ENCODE results near the gene E2F8.

The E2F8 gene

GRCh38 chr11:19228968-19229367 is 11.8 kb downstream of the E2F8 start:
- Histone ChIP-seq H3K27ac (ENCODE audit: low read depth, low read length) (no peak overlapping the region), H3K14ac (ENCODE audit: low read length) (no peak overlapping the region), H4K91ac (ENCODE audit: low read depth, low read length) (no peak overlapping the region), H3K4me3 (ENCODE audit: low read depth, low read length) (no peak overlapping the region), H2BK12ac (ENCODE audit: low read length) (no peak overlapping the region), H2BK120ac (ENCODE audit: insufficient read depth, low read length, poor library complexity) (no peak overlapping the region), H3K4me2 (ENCODE audit: low read length) (no peak overlapping the region), H2BK5ac (ENCODE audit: low read depth, low read length, poor library complexity) (no peak overlapping the region), H2AFZ (ENCODE audit: insufficient read depth, low read length, poor library complexity) (no peak overlapping the region), H4K12ac (ENCODE audit: low read depth, low read length) (no peak overlapping the region), H3K79me1 (ENCODE audit: low read length) (no peaks in the 10 kb centered on the region), H3K9ac (ENCODE audit: low read length) (no peak overlapping the region), H3K27me3 (ENCODE audit: insufficient read depth, low read length) (no peaks in the 10 kb centered on the region), H3K23ac (ENCODE audit: low read length) (no peak overlapping the region), H3K4ac (ENCODE audit: low read depth, low read length) (no peak overlapping the region), H3K79me2 (ENCODE audit: control insufficient read depth, insufficient read depth, low read length, poor library complexity) (no peaks in the 10 kb centered on the region), H2AK5ac (ENCODE audit: low read length) (no peak overlapping the region), H3K9me3 (ENCODE audit: insufficient read depth, low read depth, low read length) (no peaks in the 10 kb centered on the region), H4K8ac (ENCODE audit: low read depth, low read length) (no peak overlapping the region), H3K18ac (ENCODE audit: low read length) (no peak overlapping the region), H3K36me3 (ENCODE audit: control insufficient read depth in 1 of 2, insufficient read depth in 2 of 2, low read length in 2 of 2) (peaks cover 14 to 23% of the 10 kb centered on the region in 2 experiments), H3K4me1 (ENCODE audit: control insufficient read depth in 1 of 2, insufficient read depth in 2 of 2, low read length in 2 of 2) (no peaks in the 10 kb centered on the region)
- peak; percentile 64 to 85 for DNase-seq
- no CpG with 5 or more reads among the region's 3 CpGs for WGBS (ENCODE audit: extremely low coverage, insufficient coverage, insufficient read length)

- Histone ChIP-seq H3K4me3 (ENCODE audit: low read depth, low read length) (no peak overlapping the region), H3K79me2 (ENCODE audit: control insufficient read depth, insufficient read depth, low read length, poor library complexity) (no peaks in the 10 kb centered on the region), H2BK12ac (ENCODE audit: low read length) (no peak overlapping the region), H3K27ac (ENCODE audit: low read depth, low read length) (no peak overlapping the region), H3K14ac (ENCODE audit: low read length) (no peak overlapping the region), H3K4me2 (ENCODE audit: low read length) (no peak overlapping the region), H3K36me3 (ENCODE audit: control insufficient read depth in 1 of 2, insufficient read depth in 2 of 2, low read length in 2 of 2) (peaks cover 14 to 26% of the 10 kb centered on the region in 2 experiments), H4K12ac (ENCODE audit: low read depth, low read length) (no peak overlapping the region), H2BK120ac (ENCODE audit: insufficient read depth, low read length, poor library complexity) (no peak overlapping the region), H3K27me3 (ENCODE audit: insufficient read depth, low read length) (no peaks in the 10 kb centered on the region), H3K4ac (ENCODE audit: low read depth, low read length) (no peak overlapping the region), H3K4me1 (ENCODE audit: control insufficient read depth in 1 of 2, insufficient read depth in 2 of 2, low read length in 2 of 2) (peaks cover 0 to under 1% of the 10 kb centered on the region in 2 experiments), H3K79me1 (ENCODE audit: low read length) (no peaks in the 10 kb centered on the region), H3K9me3 (ENCODE audit: insufficient read depth, low read depth, low read length) (peaks cover 3% of the 10 kb centered on the region), H3K23ac (ENCODE audit: low read length) (no peak overlapping the region), H2AK5ac (ENCODE audit: low read length) (no peak overlapping the region), H3K9ac (ENCODE audit: low read length) (no peak overlapping the region), H3K18ac (ENCODE audit: low read length) (no peak overlapping the region), H2AFZ (ENCODE audit: insufficient read depth, low read length, poor library complexity) (no peak overlapping the region), H4K8ac (ENCODE audit: low read depth, low read length) (no peak overlapping the region), H2BK5ac (ENCODE audit: low read depth, low read length, poor library complexity) (no peak overlapping the region), H4K91ac (ENCODE audit: low read depth, low read length) (no peak overlapping the region)
- peak; percentile 47 to 77 for DNase-seq
- no CpG with 5 or more reads among the region's 6 CpGs for WGBS (ENCODE audit: extremely low coverage, insufficient coverage, insufficient read length)
Measured at GRCh38 chr11:19226378-19227195, 14.2 kb downstream of the E2F8 start.

GRCh38 chr11:19225581-19225980 is 15.2 kb downstream of the E2F8 start:
- Histone ChIP-seq H2AFZ (ENCODE audit: insufficient read depth, low read length, poor library complexity) (no peak overlapping the region), H3K9me3 (ENCODE audit: insufficient read depth, low read depth, low read length) (peaks cover 3% of the 10 kb centered on the region), H3K36me3 (ENCODE audit: control insufficient read depth in 1 of 2, insufficient read depth in 2 of 2, low read length in 2 of 2) (peaks cover 14 to 25% of the 10 kb centered on the region in 2 experiments), H2BK5ac (ENCODE audit: low read depth, low read length, poor library complexity) (no peak overlapping the region), H3K4me1 (ENCODE audit: control insufficient read depth in 1 of 2, insufficient read depth in 2 of 2, low read length in 2 of 2) (peaks cover 0 to 5% of the 10 kb centered on the region in 2 experiments), H4K91ac (ENCODE audit: low read depth, low read length) (no peak overlapping the region), H3K4me2 (ENCODE audit: low read length) (no peak overlapping the region), H2AK5ac (ENCODE audit: low read length) (no peak overlapping the region), H3K18ac (ENCODE audit: low read length) (no peak overlapping the region), H3K23ac (ENCODE audit: low read length) (no peak overlapping the region), H2BK12ac (ENCODE audit: low read length) (no peak overlapping the region), H3K27ac (ENCODE audit: low read depth, low read length) (no peak overlapping the region), H3K14ac (ENCODE audit: low read length) (no peak overlapping the region), H3K79me2 (ENCODE audit: control insufficient read depth, insufficient read depth, low read length, poor library complexity) (no peaks in the 10 kb centered on the region), H3K9ac (ENCODE audit: low read length) (no peak overlapping the region), H4K12ac (ENCODE audit: low read depth, low read length) (no peak overlapping the region), H3K4ac (ENCODE audit: low read depth, low read length) (no peak overlapping the region), H3K27me3 (ENCODE audit: insufficient read depth, low read length) (no peaks in the 10 kb centered on the region), H3K4me3 (ENCODE audit: low read depth, low read length) (no peak overlapping the region), H3K79me1 (ENCODE audit: low read length) (no peaks in the 10 kb centered on the region), H4K8ac (ENCODE audit: low read depth, low read length) (no peak overlapping the region), H2BK120ac (ENCODE audit: insufficient read depth, low read length, poor library complexity) (no peak overlapping the region)
- DNase-seq, result no peak
- no CpG with 5 or more reads among the region's 3 CpGs for WGBS (ENCODE audit: extremely low coverage, insufficient coverage, insufficient read length)

GRCh38 chr11:19225123-19225522 is 15.6 kb downstream of the E2F8 start:
- no peaks in the 10 kb centered on the region for H3K79me1 ChIP-seq (ENCODE audit: low read length)

More at GRCh38 chr11:19225123-19225522, 15.6 kb downstream of the E2F8 start:
- peaks cover 14 to 25% of the 10 kb centered on the region in 2 experiments for H3K36me3 ChIP-seq (ENCODE audit: control insufficient read depth in 1 of 2, insufficient read depth in 2 of 2, low read length in 2 of 2)
- H3K27ac ChIP-seq (ENCODE audit: low read depth, low read length), result no peak overlapping the region
- H3K14ac ChIP-seq (ENCODE audit: low read length), result no peak overlapping the region
- H4K8ac ChIP-seq (ENCODE audit: low read depth, low read length), result no peak overlapping the region
- WGBS (ENCODE audit: extremely low coverage, insufficient coverage, insufficient read length), result no CpG with 5 or more reads among the region's 6 CpGs
- H3K4me2 ChIP-seq (ENCODE audit: low read length), result no peak overlapping the region
- no peak overlapping the region for H3K18ac ChIP-seq (ENCODE audit: low read length)
- peaks cover 0 to 5% of the 10 kb centered on the region in 2 experiments for H3K4me1 ChIP-seq (ENCODE audit: control insufficient read depth in 1 of 2, insufficient read depth in 2 of 2, low read length in 2 of 2)
- H3K27me3 ChIP-seq (ENCODE audit: insufficient read depth, low read length), result no peaks in the 10 kb centered on the region
- no peak overlapping the region for H3K9ac ChIP-seq (ENCODE audit: low read length)
- no peaks in the 10 kb centered on the region for H3K79me2 ChIP-seq (ENCODE audit: control insufficient read depth, insufficient read depth, low read length, poor library complexity)
- no peak overlapping the region for H3K4ac ChIP-seq (ENCODE audit: low read depth, low read length)
- no peak overlapping the region for H2BK12ac ChIP-seq (ENCODE audit: low read length)
- no peak overlapping the region for H2BK120ac ChIP-seq (ENCODE audit: insufficient read depth, low read length, poor library complexity)
- H4K91ac ChIP-seq (ENCODE audit: low read depth, low read length), result no peak overlapping the region
- H3K23ac ChIP-seq (ENCODE audit: low read length), result no peak overlapping the region
- peaks cover 3% of the 10 kb centered on the region for H3K9me3 ChIP-seq (ENCODE audit: insufficient read depth, low read depth, low read length)
- no peak overlapping the region for H2AFZ ChIP-seq (ENCODE audit: insufficient read depth, low read length, poor library complexity)
- H3K4me3 ChIP-seq (ENCODE audit: low read depth, low read length), result no peak overlapping the region
- no peak overlapping the region for H2BK5ac ChIP-seq (ENCODE audit: low read depth, low read length, poor library complexity)
- no peak overlapping the region for H2AK5ac ChIP-seq (ENCODE audit: low read length)
- no peak overlapping the region for H4K12ac ChIP-seq (ENCODE audit: low read depth, low read length)
- DNase-seq, result no peak
